Stimulated activated CD8-positive, alpha-beta memory T cell treated with anti-CD3 and anti-CD28 coated beads, Interleukin-7, amount 100 ng/mL, for 1 hour (primary cell): ENCODE measurements around the gene NTM.
"Not testable (repeated sequence)": the region's sequence is repeated elsewhere in the genome, so short reads cannot be mapped to it uniquely, and the experiment has no call there.

Source experiments
- DNase-seq, 2 donors: peaks; one replicate each; pipeline ENCODE4 v3.0.0-alpha.2; 2020; ENCODE audit warnings: low read depth in 2 of 2

NTM gene

GRCh38 chr11:131370090-131370751 is at the start of gene NTM:
Gene NTM (plus strand): TSS chr11:131370615.
- no peak for DNase-seq

GRCh38 chr11:131324921-131325570 is 45.4 kb upstream of the NTM start:
- DNase-seq: no peak

GRCh38 chr11:131326829-131327228 is 43.6 kb upstream of the NTM start:
- DNase-seq: no peak

- DNase-seq: no peak
These were observed 43.0 kb upstream of the NTM start for GRCh38 chr11:131327421-131327820.

GRCh38 chr11:131328843-131329242 is 41.6 kb upstream of the NTM start:
- no peak for DNase-seq

GRCh38 chr11:131331010-131331409 is 39.4 kb upstream of the NTM start:
- no peak for DNase-seq

GRCh38 chr11:131331546-131331945 is 38.9 kb upstream of the NTM start:
- no peak for DNase-seq

- DNase-seq: no peak
These were observed 35.8 kb upstream of the NTM start for GRCh38 chr11:131334601-131335000.

- DNase-seq: not testable (repeated sequence)
These were observed 28.5 kb upstream of the NTM start for GRCh38 chr11:131341900-131342299.

- DNase-seq: not testable (repeated sequence)
These were observed 28.0 kb upstream of the NTM start for GRCh38 chr11:131342442-131342841.

GRCh38 chr11:131345406-131345805 is 25.0 kb upstream of the NTM start:
- DNase-seq: no peak

- no peak for DNase-seq
These were observed 20.9 kb upstream of the NTM start for GRCh38 chr11:131349368-131350086.

GRCh38 chr11:131350872-131351271 is 19.5 kb upstream of the NTM start:
- DNase-seq: no peak

GRCh38 chr11:131351848-131352247 is 18.6 kb upstream of the NTM start:
- no peak for DNase-seq

GRCh38 chr11:131353766-131354165 is 16.6 kb upstream of the NTM start:
- DNase-seq: no peak

- no peak for DNase-seq
These were observed 16.1 kb upstream of the NTM start for GRCh38 chr11:131354251-131354701.

GRCh38 chr11:131356206-131356605 is 14.2 kb upstream of the NTM start:
- no peak for DNase-seq

GRCh38 chr11:131365329-131365930 is 5.0 kb upstream of the NTM start:
- no peak for DNase-seq

GRCh38 chr11:131370901-131371790 is 731 bp downstream of the NTM start:
- DNase-seq: no peak

GRCh38 chr11:131371791-131372104 is 1.3 kb downstream of the NTM start:
- DNase-seq: no peak

GRCh38 chr11:131372234-131372962 is 2.0 kb downstream of the NTM start:
- DNase-seq: no peak
